GM12865 (cell line): ENCODE measurements around the gene FRK.

ENCODE experiments used
- DNase-seq: peaks from one replicate; pipeline ENCODE4 v3.0.0; 2010; ENCODE audit warnings: low read depth
- H3K4me3 ChIP-seq: 2 replicates; pipeline ENCODE4 v1.5.1; 2011; ENCODE audit warnings: mild to moderate bottlenecking, low read depth, low read length, control low read depth
- CTCF ChIP-seq: IDR thresholded peaks from 2 replicates; pipeline ENCODE4 v1.5.1; 2011; ENCODE audit warnings: low read length, control low read depth, low read depth, inconsistent platforms; ENCODE audit not compliant: insufficient read depth; ENCODE audit errors: missing control alignments

Gene FRK

GRCh38 chr6:116090251-116090650 is 29.6 kb upstream of the FRK start:
- H3K4me3 ChIP-seq: no peak overlapping the region
- peak; percentile 87 for DNase-seq
- no peak for TF ChIP-seq CTCF

GRCh38 chr6:116088946-116089345 is 28.3 kb upstream of the FRK start:
- TF ChIP-seq CTCF: no peak
- H3K4me3 ChIP-seq: peak overlapping the region; percentile 45; the same call in 1 of the 2 replicates
- no peak for DNase-seq

- DNase-seq: peak; percentile 93
- H3K4me3 ChIP-seq: peak overlapping the region; percentile 45
- TF ChIP-seq CTCF: no peak
These were observed 26.8 kb upstream of the FRK start for GRCh38 chr6:116087437-116088027.

- TF ChIP-seq CTCF: no peak
- H3K4me3 ChIP-seq: no peak overlapping the region
- DNase-seq: no peak
These were observed 23.6 kb upstream of the FRK start for GRCh38 chr6:116084284-116084683.

- DNase-seq: no peak
- no peak overlapping the region for H3K4me3 ChIP-seq
- TF ChIP-seq CTCF: no peak
These were observed 22.4 kb upstream of the FRK start for GRCh38 chr6:116083052-116083451.

GRCh38 chr6:116078945-116079344 is 18.3 kb upstream of the FRK start:
- DNase-seq: no peak
- no peak for TF ChIP-seq CTCF
- no peak overlapping the region for H3K4me3 ChIP-seq

- no peak for TF ChIP-seq CTCF
These were observed 17.8 kb upstream of the FRK start for GRCh38 chr6:116078522-116078921.

More at GRCh38 chr6:116078522-116078921, 17.8 kb upstream of the FRK start:
- no peak overlapping the region for H3K4me3 ChIP-seq
- DNase-seq: no peak
